BJ (cell line): ENCODE data around the gene ACSF3. TPM values are rescaled to one million over a fixed set of nuclear protein-coding genes. Genes with fewer than 3 reads are reported as not detected.

Experiments
- CTCF ChIA-PET: fragments of 350-600 bp; formaldehyde crosslinking; extraction: SDS; loops from one replicate; lab custom pipeline; 2021; ENCODE audit warnings: antibody characterized with exemption, inconsistent platforms; lab: Yijun Ruan, JAX
- POLR2A ChIA-PET: fragments of 300-600 bp; sonication (Branson Sonifier 250); formaldehyde crosslinking; extraction: SDS; loops from one replicate; lab custom pipeline; 2021; ENCODE audit warnings: antibody characterized with exemption; lab: Charles Lee
- DNase-seq: peaks from one replicate; pipeline ENCODE4 v3.0.0-alpha.2; 2011; ENCODE audit warnings: low read depth
- H3K27me3 ChIP-seq: 2 replicates; pipeline ENCODE4 v1.6.0; 2011; ENCODE audit warnings: low read length; ENCODE audit not compliant: control insufficient read depth, insufficient read depth
- H3K36me3 ChIP-seq: 2 replicates; pipeline ENCODE4 v1.5.1; 2011; ENCODE audit warnings: low read length; ENCODE audit not compliant: control insufficient read depth, insufficient read depth
- H3K4me3 ChIP-seq: 2 replicates; pipeline ENCODE4 v1.5.1; 2011; ENCODE audit warnings: low read depth, mild to moderate bottlenecking, control low read depth, low read length
- polyA plus RNA-seq: library from polyadenylated mRNA; depleted of rRNA; stranded (reverse); fragments of >200 nt; gene quantifications from 2 replicates; pipeline ENCODE4 v1.2.3, GENCODE V29; 2011
- TF ChIP-seq, protein P1 (sequence below): IDR thresholded peaks from 2 replicates; pipeline ENCODE4 v1.5.1; 2011; ENCODE audit warnings: low read depth, mild to moderate bottlenecking, control low read depth, inconsistent platforms, low read length, moderate library complexity; ENCODE audit not compliant: insufficient read depth

ACSF3 gene
- polyA plus RNA-seq, 1 experiment = 12.5 TPM

DNA sequence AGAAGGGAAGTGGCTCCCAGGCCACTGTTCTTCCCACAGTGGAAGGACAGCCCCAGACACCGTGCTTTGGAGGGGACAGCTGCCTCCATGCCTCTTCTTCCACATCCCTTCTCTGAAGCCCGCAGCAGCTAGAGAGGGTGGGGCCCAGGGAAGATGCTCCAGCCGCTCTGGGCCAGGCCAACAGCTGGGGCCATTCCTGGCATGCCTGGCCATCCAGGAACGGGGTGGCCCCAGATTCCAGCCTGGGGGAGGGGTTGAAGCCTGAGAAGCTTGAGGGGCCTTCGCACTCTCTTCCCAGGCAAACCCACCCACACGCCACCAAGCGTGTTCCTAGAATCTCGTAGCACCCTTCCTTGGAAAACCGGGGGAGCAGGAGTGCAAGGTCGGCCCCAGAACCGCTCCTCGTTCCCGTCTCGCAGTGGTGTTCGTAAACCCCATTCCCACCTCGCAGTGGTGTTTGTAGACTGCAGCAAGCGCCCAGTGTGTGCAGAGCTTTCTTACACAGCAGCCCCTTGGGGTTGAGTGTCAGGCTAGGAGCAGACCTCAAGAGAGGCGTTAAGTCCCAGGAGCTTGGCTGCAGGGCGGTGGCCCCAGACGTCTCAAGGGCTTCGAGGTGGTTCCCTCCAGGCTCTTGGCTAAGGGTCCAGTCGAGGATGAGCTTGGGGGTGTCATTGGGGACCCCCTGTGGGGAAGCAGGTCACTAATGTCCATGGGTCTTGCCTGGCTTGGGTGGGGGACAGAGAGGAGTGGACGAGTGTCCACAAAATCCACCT is 80.6 kb downstream of the ACSF3 start:
- peaks cover 6% of the 10 kb centered on the region for H3K27me3 ChIP-seq
- CTCF ChIA-PET = interaction anchor here (1.3 kb wide), 1 partner anchor 10 kb away, joined by 3 read pairs; no protein-coding TSS in a partner anchor
- TF ChIP-seq, protein P1, sequence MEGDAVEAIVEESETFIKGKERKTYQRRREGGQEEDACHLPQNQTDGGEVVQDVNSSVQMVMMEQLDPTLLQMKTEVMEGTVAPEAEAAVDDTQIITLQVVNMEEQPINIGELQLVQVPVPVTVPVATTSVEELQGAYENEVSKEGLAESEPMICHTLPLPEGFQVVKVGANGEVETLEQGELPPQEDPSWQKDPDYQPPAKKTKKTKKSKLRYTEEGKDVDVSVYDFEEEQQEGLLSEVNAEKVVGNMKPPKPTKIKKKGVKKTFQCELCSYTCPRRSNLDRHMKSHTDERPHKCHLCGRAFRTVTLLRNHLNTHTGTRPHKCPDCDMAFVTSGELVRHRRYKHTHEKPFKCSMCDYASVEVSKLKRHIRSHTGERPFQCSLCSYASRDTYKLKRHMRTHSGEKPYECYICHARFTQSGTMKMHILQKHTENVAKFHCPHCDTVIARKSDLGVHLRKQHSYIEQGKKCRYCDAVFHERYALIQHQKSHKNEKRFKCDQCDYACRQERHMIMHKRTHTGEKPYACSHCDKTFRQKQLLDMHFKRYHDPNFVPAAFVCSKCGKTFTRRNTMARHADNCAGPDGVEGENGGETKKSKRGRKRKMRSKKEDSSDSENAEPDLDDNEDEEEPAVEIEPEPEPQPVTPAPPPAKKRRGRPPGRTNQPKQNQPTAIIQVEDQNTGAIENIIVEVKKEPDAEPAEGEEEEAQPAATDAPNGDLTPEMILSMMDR = no peak
- no peak for DNase-seq
- H3K4me3 ChIP-seq = no peak overlapping the region
- POLR2A ChIA-PET = no interaction called here
- no peaks in the 10 kb centered on the region for H3K36me3 ChIP-seq

DNA sequence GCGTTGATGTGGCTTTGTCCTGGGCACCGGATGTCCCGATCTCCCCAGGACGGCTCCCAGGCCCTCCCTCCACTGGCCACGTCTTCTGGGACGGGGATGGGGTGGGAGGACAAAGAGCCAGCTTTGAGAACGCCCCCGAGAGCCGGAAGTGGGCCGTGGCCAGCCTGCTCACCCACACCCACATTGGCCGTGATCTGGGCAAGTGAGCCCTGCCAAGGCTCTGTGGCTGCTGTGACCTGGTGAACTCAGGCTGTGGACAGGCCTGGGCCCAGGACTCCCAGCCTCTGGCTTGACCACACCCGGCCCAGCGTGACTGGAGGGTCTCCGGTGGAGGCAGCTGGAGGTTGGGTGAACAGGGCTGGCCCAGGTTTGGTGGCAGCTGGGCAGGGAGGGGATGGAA is 81.2 kb downstream of the ACSF3 start:
- TF ChIP-seq, protein P1 = no peak
- CTCF ChIA-PET = interaction anchor here (0.7 kb wide), 1 partner anchor 41 kb away, joined by 3 read pairs; no protein-coding TSS in a partner anchor
- no peak overlapping the region for H3K4me3 ChIP-seq
- no peak for DNase-seq
- H3K27me3 ChIP-seq = peaks cover 6% of the 10 kb centered on the region
- POLR2A ChIA-PET = no interaction called here
- H3K36me3 ChIP-seq = no peaks in the 10 kb centered on the region

DNA sequence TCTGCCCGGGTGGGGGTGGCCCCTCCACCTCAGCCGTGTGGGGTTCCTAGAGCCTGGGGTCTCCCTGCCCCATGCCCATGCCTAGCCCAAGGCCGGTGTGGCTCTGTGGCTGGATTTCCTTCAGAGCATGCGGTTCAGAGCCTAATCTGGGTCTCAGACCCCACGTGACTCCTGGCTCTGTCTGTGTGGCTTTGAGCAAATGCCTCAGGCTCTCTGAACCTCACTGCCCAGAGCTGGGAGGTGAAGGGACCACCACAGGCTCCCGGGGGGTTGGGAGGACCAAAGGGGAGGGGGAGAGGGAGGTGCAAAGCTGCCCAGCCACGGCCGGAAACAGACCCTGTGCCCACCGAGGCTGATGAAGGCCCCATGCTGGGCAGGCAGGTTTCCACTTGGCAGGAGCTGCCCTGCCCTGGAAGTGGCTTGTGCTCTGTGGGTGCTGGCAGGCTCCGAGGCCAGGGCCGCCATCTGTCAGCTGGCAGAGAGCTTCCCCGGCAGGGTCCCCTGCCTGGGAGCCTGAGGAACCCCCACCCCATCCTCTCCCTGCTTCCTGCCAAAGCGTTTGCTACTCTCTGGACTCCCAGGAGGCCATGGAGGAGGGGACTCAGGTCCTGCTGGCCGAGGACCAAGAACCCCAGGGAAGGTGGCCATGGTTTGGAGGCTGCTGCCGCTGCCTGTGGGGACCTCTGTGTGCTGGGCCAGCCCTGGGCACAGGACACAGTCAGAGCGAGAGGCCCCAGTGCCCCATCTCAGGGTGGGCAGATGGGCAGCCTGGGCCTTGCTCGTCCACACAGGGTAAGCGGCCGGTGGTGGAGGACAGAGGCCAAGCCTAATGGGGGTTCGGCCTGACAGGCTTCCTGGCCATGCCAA is 81.9 kb downstream of the ACSF3 start:
- Histone ChIP-seq H3K27me3 (peaks cover 4% of the 10 kb centered on the region), H3K4me3 (no peak overlapping the region), H3K36me3 (no peaks in the 10 kb centered on the region)
- POLR2A ChIA-PET = no interaction called here
- TF ChIP-seq, protein P1 = no peak
- no peak for DNase-seq
- CTCF ChIA-PET = interaction anchor here (0.7 to 1.0 kb wide), 2 partner anchors 8 to 41 kb away, joined by 3 read pairs; no protein-coding TSS in a partner anchor

DNA sequence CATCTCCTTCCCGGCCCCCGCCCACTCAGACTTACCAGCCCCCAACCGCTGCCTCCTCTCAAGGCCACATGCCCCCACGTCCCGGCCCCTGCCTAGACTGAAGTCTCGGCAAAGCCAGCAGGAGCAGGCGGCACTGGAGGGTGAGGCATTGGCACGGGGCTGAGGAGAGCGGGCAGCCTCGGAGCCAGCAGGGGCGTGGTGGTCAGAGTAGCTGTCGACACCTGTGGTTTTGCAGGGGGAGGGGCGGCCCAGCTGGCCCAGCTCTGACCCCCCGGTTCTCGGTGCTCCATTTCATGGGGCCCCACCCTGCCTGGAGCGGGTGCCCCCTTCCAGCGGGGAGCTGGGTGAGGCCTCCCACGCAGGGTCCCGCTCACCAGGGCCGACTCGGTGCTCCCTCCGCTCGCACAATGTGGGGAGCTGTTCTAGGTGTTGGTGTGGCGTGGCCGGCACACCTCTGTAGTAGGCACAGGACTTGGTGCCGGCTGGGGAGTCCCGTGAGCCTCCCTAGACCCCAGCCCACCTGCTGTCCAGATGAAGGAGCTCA is 82.6 kb downstream of the ACSF3 start:
- Histone ChIP-seq H3K36me3 (no peaks in the 10 kb centered on the region), H3K27me3 (peaks cover 4% of the 10 kb centered on the region), H3K4me3 (no peak overlapping the region)
- no peak for DNase-seq
- TF ChIP-seq, protein P1 = no peak
- ChIA-PET CTCF (interaction anchor here (1.0 kb wide), 1 partner anchor 9 kb away, joined by 3 read pairs; no protein-coding TSS in a partner anchor), POLR2A (no interaction called here)

DNA sequence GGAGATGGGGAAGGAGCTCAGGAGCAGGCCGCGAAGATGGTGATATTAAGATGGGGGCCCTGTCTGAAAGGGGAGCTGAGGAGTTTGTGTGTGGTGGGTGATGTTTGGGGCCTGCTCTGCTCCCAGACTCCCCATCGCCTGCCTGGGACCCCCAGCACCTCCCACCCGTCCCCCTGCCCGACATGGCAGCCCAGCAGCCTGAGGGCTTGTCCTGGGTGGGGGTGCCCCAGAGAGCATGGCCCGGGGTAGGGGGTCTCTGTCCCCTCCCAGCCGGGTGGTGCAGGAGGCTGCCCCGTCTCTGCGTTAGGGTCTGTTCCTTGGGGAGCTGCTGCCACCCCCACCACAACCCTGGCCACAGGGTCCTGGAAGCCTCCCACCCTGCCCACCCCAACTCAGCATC is 83.1 kb downstream of the ACSF3 start:
- POLR2A ChIA-PET = no interaction called here
- CTCF ChIA-PET = no interaction called here
- TF ChIP-seq, protein P1 = no peak
- no peak for DNase-seq
- H3K4me3 ChIP-seq = no peak overlapping the region
- H3K36me3 ChIP-seq = no peaks in the 10 kb centered on the region
- peaks cover 4% of the 10 kb centered on the region for H3K27me3 ChIP-seq
